MCF 10A (cell line): ENCODE results near the gene GNB4. TPM values are rescaled to one million over a fixed set of nuclear protein-coding genes. Genes with fewer than 3 reads are reported as not detected.

Source experiments
- BruUV-seq: library from RNA; stranded (reverse); fragments of 400-500 nt; replicated peaks from 2 replicates; lab custom pipeline; 2021; lab: Mats Ljungman, UMichigan
- CTCF ChIA-PET: fragments of 300-600 bp; sonication (Branson Sonifier 250); formaldehyde crosslinking; extraction: SDS; loops from one replicate; lab custom pipeline; 2021; ENCODE audit warnings: antibody characterized with exemption, inconsistent platforms; lab: Yijun Ruan, JAX
- POLR2A ChIA-PET: fragments of 300-600, 350-650 bp; sonication (Branson Sonifier 250); formaldehyde crosslinking; extraction: SDS; loops from one replicate; lab custom pipeline; 2020; ENCODE audit warnings: antibody characterized with exemption, inconsistent platforms; lab: Yijun Ruan, JAX
- DNase-seq: peaks from one replicate; pipeline ENCODE4 v3.0.0-alpha.2; 2018; ENCODE audit not compliant: unreplicated experiment
- H3K27ac Mint-ChIP-seq: one replicate; pipeline ENCODE4 v1.8.0; 2022; ENCODE audit warnings: mild to moderate bottlenecking, low read depth, mixed read lengths; ENCODE audit not compliant: unreplicated experiment
- H3K27me3 Mint-ChIP-seq: one replicate; pipeline ENCODE4 v1.8.0; 2022; ENCODE audit warnings: mixed read lengths; ENCODE audit not compliant: insufficient read depth, unreplicated experiment
- H3K36me3 Mint-ChIP-seq: one replicate; pipeline ENCODE4 v1.8.0; 2022; ENCODE audit warnings: mild to moderate bottlenecking, moderate library complexity, mixed read lengths; ENCODE audit not compliant: insufficient read depth, unreplicated experiment
- H3K4me1 Mint-ChIP-seq: one replicate; pipeline ENCODE4 v1.8.0; 2022; ENCODE audit warnings: mixed read lengths; ENCODE audit not compliant: insufficient read depth, unreplicated experiment
- H3K4me3 Mint-ChIP-seq: one replicate; pipeline ENCODE4 v1.8.0; 2022; ENCODE audit warnings: mild to moderate bottlenecking, moderate library complexity, mixed read lengths; ENCODE audit not compliant: unreplicated experiment
- H3K9me3 Mint-ChIP-seq: one replicate; pipeline ENCODE4 v1.8.0; 2022; ENCODE audit warnings: mixed read lengths; ENCODE audit not compliant: unreplicated experiment
- intact Hi-C: fragments of 100-400 bp; cut with micrococcal nuclease; formaldehyde crosslinking; loops from 2 replicates; pipeline ENCODE4 v1.14.1; 2022
- total RNA-seq: library from RNA; stranded (reverse); gene quantifications from 2 replicates; pipeline ENCODE4 v1.2.3, GENCODE V29; 2022
- TF ChIP-seq, protein P1 (sequence below): fragments of 200-600 bp; IDR thresholded peaks from one replicate; pipeline ENCODE4 v1.8.0; 2022; ENCODE audit warnings: antibody characterized with exemption, mild to moderate bottlenecking; ENCODE audit not compliant: unreplicated experiment

GNB4 gene
- total RNA-seq, 1 experiment from 2014 or later = 20.8 TPM

DNA sequence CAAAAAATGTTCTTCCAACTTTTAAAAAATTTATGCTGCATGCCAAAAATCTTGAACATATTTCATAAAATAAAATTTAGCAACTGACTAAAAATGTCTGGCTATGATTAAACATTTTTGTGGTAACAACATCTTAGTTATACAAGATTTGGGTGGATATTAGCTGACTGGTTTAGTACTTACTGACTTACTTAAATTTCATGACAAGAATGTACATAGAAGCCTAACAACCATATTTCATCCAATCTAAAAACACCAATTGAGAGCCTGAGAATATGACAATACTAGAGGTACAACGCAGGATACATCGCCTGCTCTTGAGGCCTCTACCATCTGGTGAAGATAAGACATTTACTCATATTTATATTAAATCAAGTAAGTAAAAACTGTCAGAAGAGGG, 34.6 kb downstream of the GNB4 start:
- BruUV-seq = no TSS peak
- no peaks in the 10 kb centered on the region for H3K9me3 Mint-ChIP-seq
- H3K27ac Mint-ChIP-seq = no peak overlapping the region
- H3K4me1 Mint-ChIP-seq = no peaks in the 10 kb centered on the region
- ChIA-PET CTCF (interaction anchor here (0.6 to 0.7 kb wide), 3 partner anchors 14 to 1180 kb away, joined by 3 to 5 read pairs (median 3); no protein-coding TSS in a partner anchor), POLR2A (no interaction called here)
- peaks cover 36% of the 10 kb centered on the region for H3K36me3 Mint-ChIP-seq
- DNase-seq = no peak
- no peaks in the 10 kb centered on the region for H3K27me3 Mint-ChIP-seq
- intact Hi-C loops = no loop called here
- TF ChIP-seq, protein P1, sequence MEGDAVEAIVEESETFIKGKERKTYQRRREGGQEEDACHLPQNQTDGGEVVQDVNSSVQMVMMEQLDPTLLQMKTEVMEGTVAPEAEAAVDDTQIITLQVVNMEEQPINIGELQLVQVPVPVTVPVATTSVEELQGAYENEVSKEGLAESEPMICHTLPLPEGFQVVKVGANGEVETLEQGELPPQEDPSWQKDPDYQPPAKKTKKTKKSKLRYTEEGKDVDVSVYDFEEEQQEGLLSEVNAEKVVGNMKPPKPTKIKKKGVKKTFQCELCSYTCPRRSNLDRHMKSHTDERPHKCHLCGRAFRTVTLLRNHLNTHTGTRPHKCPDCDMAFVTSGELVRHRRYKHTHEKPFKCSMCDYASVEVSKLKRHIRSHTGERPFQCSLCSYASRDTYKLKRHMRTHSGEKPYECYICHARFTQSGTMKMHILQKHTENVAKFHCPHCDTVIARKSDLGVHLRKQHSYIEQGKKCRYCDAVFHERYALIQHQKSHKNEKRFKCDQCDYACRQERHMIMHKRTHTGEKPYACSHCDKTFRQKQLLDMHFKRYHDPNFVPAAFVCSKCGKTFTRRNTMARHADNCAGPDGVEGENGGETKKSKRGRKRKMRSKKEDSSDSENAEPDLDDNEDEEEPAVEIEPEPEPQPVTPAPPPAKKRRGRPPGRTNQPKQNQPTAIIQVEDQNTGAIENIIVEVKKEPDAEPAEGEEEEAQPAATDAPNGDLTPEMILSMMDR = no peak
- H3K4me3 Mint-ChIP-seq = no peak overlapping the region

DNA sequence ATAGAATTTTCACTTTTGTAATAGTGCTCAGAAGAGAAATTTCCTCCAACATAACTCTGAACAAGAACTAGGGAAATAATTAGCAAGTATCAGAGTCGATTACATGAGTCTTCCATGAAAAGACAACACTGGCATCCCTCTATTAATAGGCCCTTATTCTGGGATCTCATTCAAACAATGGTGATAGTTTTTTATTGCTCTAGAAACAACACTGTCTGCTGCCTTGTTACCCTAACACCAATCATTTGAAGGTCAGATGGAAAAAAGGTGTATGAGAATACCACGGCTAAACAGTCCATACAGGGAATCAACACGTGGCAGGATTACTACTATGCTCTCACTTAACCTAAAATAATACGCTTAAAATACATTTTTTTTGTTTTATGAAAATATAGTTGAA, 35.9 kb downstream of the GNB4 start:
- Mint-ChIP-seq H3K27ac (no peak overlapping the region), H3K4me1 (no peaks in the 10 kb centered on the region), H3K9me3 (no peaks in the 10 kb centered on the region), H3K36me3 (peaks cover 36% of the 10 kb centered on the region), H3K4me3 (no peak overlapping the region), H3K27me3 (no peaks in the 10 kb centered on the region)
- TF ChIP-seq, protein P1 = no peak
- CTCF ChIA-PET = no interaction called here
- POLR2A ChIA-PET = no interaction called here
- no TSS peak for BruUV-seq
- intact Hi-C loops = no loop called here
- no peak for DNase-seq

DNA sequence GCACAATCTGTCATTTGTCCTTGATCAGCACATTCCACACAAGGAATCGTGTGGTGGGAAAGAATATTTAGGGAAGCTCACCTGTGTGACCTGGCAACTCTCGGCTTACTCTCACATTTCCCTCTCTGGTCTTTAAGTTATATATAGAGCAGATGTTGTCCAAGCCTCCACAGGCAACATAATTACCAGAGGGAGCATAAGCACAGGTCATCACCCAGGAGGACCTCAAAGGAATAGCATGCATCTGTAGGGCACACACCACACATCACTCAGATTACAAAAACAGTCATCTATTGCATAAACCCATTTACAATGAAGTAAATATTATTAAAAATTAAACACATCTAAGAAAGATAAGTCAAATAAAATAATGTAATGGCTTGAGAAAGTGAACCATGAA, 36.5 kb downstream of the GNB4 start:
- no peaks in the 10 kb centered on the region for H3K4me1 Mint-ChIP-seq
- no peak for DNase-seq
- ChIA-PET POLR2A (no interaction called here), CTCF (no interaction called here)
- TF ChIP-seq, protein P1 = no peak
- no peaks in the 10 kb centered on the region for H3K9me3 Mint-ChIP-seq
- no peak overlapping the region for H3K27ac Mint-ChIP-seq
- no peak overlapping the region for H3K4me3 Mint-ChIP-seq
- intact Hi-C loops = no loop called here
- no peaks in the 10 kb centered on the region for H3K27me3 Mint-ChIP-seq
- peaks cover 38% of the 10 kb centered on the region for H3K36me3 Mint-ChIP-seq
- no TSS peak for BruUV-seq

DNA sequence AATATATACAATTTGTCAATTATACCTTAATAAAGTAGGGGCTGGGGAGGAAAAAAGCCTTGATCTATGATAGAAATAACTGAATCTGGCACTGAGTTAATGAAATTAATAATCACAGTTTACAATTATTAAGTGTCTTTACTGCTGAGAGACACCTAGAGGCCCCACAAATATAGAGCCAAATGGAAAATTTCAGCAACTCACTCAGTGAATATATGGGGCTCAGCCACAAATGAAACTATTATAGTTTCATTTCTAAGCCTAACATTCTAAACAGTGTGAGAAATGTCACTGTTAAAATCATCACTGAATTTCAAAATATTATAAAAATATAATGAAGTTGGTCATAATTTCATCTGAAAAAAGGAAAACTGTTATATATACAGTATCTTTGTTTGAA, 40.3 kb downstream of the GNB4 start:
- Mint-ChIP-seq H3K27me3 (no peaks in the 10 kb centered on the region), H3K4me1 (no peaks in the 10 kb centered on the region), H3K27ac (no peak overlapping the region), H3K36me3 (peaks cover 37% of the 10 kb centered on the region), H3K4me3 (no peak overlapping the region), H3K9me3 (no peaks in the 10 kb centered on the region)
- TF ChIP-seq, protein P1 = no peak
- ChIA-PET POLR2A (no interaction called here), CTCF (interaction anchor here (0.9 kb wide), 1 partner anchor 147 kb away, joined by 5 read pairs; no protein-coding TSS in a partner anchor)
- intact Hi-C loops = no loop called here
- no peak for DNase-seq
- no TSS peak for BruUV-seq
